ENCODE results near the gene TMCO2. TPM values are rescaled to one million over a fixed set of nuclear protein-coding genes. Genes with fewer than 3 reads are reported as not detected.

The TMCO2 gene
- total RNA-seq, 3 donors from 2014 or later (not counting 1 experiment from before 2014, with no cell fraction given): not detected

GRCh38 chr1:40245686-40246085 is 2.1 kb upstream of the TMCO2 start:
- peaks cover 6 to 11% of the 10 kb centered on the region in 2 donors for H3K4me1 Mint-ChIP-seq
- Histone ChIP-seq H3K4me3 (ENCODE audit: low read length) (no peak overlapping the region), H3K27me3 (ENCODE audit: control insufficient read depth, insufficient read depth, low read length) (no peaks in the 10 kb centered on the region), H3K9me3 (ENCODE audit: control insufficient read depth, insufficient read depth, low read length) (no peaks in the 10 kb centered on the region), H3K4me1 (ENCODE audit: control insufficient read depth, insufficient read depth, low read length) (no peaks in the 10 kb centered on the region), H3K27ac (ENCODE audit: low read length) (no peak overlapping the region), H3K36me3 (ENCODE audit: control insufficient read depth, insufficient read depth, low read length) (no peaks in the 10 kb centered on the region)
- no peak overlapping the region for H3K27ac Mint-ChIP-seq
- H3K9me3 Mint-ChIP-seq: no peaks in the 10 kb centered on the region
- intact Hi-C loops (cut with micrococcal nuclease): no loop called here
- WGBS (ENCODE audit: insufficient coverage): 94% methylated on average over 3 of the region's 3 CpGs
- H3K4me3 Mint-ChIP-seq: no peak overlapping the region
- DNase-seq (no peak), ATAC-seq (no peak)
- H3K27me3 Mint-ChIP-seq (ENCODE audit: low read depth in 2 of 2): no peaks in the 10 kb centered on the region
- TF ChIP-seq CTCF (IDR thresholded peaks at IDR 0.05): no peak
- no peaks in the 10 kb centered on the region for H3K36me3 Mint-ChIP-seq

- H3K27me3 Mint-ChIP-seq (ENCODE audit: low read depth in 2 of 2): no peaks in the 10 kb centered on the region
- no peak overlapping the region for H3K27ac ChIP-seq (ENCODE audit: low read length)
- no peaks in the 10 kb centered on the region for H3K36me3 Mint-ChIP-seq
- no peaks in the 10 kb centered on the region for H3K9me3 ChIP-seq (ENCODE audit: control insufficient read depth, insufficient read depth, low read length)
- H3K36me3 ChIP-seq (ENCODE audit: control insufficient read depth, insufficient read depth, low read length): no peaks in the 10 kb centered on the region
- intact Hi-C loops (cut with micrococcal nuclease): no loop called here
- no peak overlapping the region for H3K27ac Mint-ChIP-seq
- peaks cover 7 to 9% of the 10 kb centered on the region in 2 donors for H3K4me1 Mint-ChIP-seq
- no peak overlapping the region for H3K4me3 ChIP-seq (ENCODE audit: low read length)
- H3K4me3 Mint-ChIP-seq: no peak overlapping the region
- TF ChIP-seq CTCF (IDR thresholded peaks at IDR 0.05): no peak
- ATAC-seq (no peak), DNase-seq (no peak)
- no peaks in the 10 kb centered on the region for H3K9me3 Mint-ChIP-seq
- no peaks in the 10 kb centered on the region for H3K27me3 ChIP-seq (ENCODE audit: control insufficient read depth, insufficient read depth, low read length)
- H3K4me1 ChIP-seq (ENCODE audit: control insufficient read depth, insufficient read depth, low read length): no peaks in the 10 kb centered on the region
Measured at GRCh38 chr1:40248412-40248811, 675 bp downstream of the TMCO2 start.

GRCh38 chr1:40251456-40251855 is 3.7 kb downstream of the TMCO2 start:
- no peaks in the 10 kb centered on the region for H3K9me3 ChIP-seq (ENCODE audit: control insufficient read depth, insufficient read depth, low read length)
- WGBS (ENCODE audit: insufficient coverage): 75% methylated on average over 4 of the region's 4 CpGs
- H3K27me3 ChIP-seq (ENCODE audit: control insufficient read depth, insufficient read depth, low read length): no peaks in the 10 kb centered on the region
- H3K4me3 Mint-ChIP-seq: peak overlapping the region; percentile 53
- DNase-seq (no peak), ATAC-seq (no peak)
- H3K27me3 Mint-ChIP-seq (ENCODE audit: low read depth in 2 of 2): no peaks in the 10 kb centered on the region
- H3K4me1 Mint-ChIP-seq: peaks cover 15 to 19% of the 10 kb centered on the region in 2 donors
- H3K4me1 ChIP-seq (ENCODE audit: control insufficient read depth, insufficient read depth, low read length): no peaks in the 10 kb centered on the region
- no peaks in the 10 kb centered on the region for H3K9me3 Mint-ChIP-seq
- TF ChIP-seq CTCF (IDR thresholded peaks at IDR 0.05): no peak
- intact Hi-C loops (cut with micrococcal nuclease): no loop called here
- H3K27ac Mint-ChIP-seq: peak overlapping the region; percentile 33 to 70
- H3K36me3 ChIP-seq (ENCODE audit: control insufficient read depth, insufficient read depth, low read length): no peaks in the 10 kb centered on the region
- H3K4me3 ChIP-seq (ENCODE audit: low read length): no peak overlapping the region
- no peaks in the 10 kb centered on the region for H3K36me3 Mint-ChIP-seq
- no peak overlapping the region for H3K27ac ChIP-seq (ENCODE audit: low read length)

- no peaks in the 10 kb centered on the region for H3K9me3 Mint-ChIP-seq
- intact Hi-C loops (cut with micrococcal nuclease): no loop called here
- DNase-seq (no peak), ATAC-seq (no peak)
- Histone ChIP-seq H3K27ac (ENCODE audit: low read length) (no peak overlapping the region), H3K4me3 (ENCODE audit: low read length) (no peak overlapping the region), H3K9me3 (ENCODE audit: control insufficient read depth, insufficient read depth, low read length) (no peaks in the 10 kb centered on the region), H3K4me1 (ENCODE audit: control insufficient read depth, insufficient read depth, low read length) (peaks cover 4% of the 10 kb centered on the region), H3K27me3 (ENCODE audit: control insufficient read depth, insufficient read depth, low read length) (no peaks in the 10 kb centered on the region), H3K36me3 (ENCODE audit: control insufficient read depth, insufficient read depth, low read length) (no peaks in the 10 kb centered on the region)
- no peak overlapping the region for H3K4me3 Mint-ChIP-seq
- WGBS (ENCODE audit: insufficient coverage): 93% methylated on average over 1 of the region's 2 CpGs
- no peaks in the 10 kb centered on the region for H3K36me3 Mint-ChIP-seq
- H3K4me1 Mint-ChIP-seq: peaks cover 17 to 24% of the 10 kb centered on the region in 2 donors
- TF ChIP-seq CTCF (IDR thresholded peaks at IDR 0.05): no peak
- no peaks in the 10 kb centered on the region for H3K27me3 Mint-ChIP-seq (ENCODE audit: low read depth in 2 of 2)
- no peak overlapping the region for H3K27ac Mint-ChIP-seq
Measured at GRCh38 chr1:40252601-40253000, 4.9 kb downstream of the TMCO2 start.
